Hematopoietic multipotent progenitor cell (in vitro differentiated cells): ENCODE measurements around the gene BPI. TPM values are rescaled to one million over a fixed set of nuclear protein-coding genes. Genes with fewer than 3 reads are reported as not detected.
"Not testable (repeated sequence)": the region's sequence is repeated elsewhere in the genome, so short reads cannot be mapped to it uniquely, and the experiment has no call there.

Experiments
- DNase-seq, 3 donors: peaks; one replicate each; pipeline ENCODE4 v3.0.0-alpha.2; 2011 to 2015; ENCODE audit warnings: low read depth in 2 of 3, low spot score in 2 of 3
- total RNA-seq: library from RNA; depleted of rRNA; stranded (reverse); fragments of >200 nt; gene quantifications from one replicate; pipeline ENCODE4 v1.2.3, GENCODE V29; 2012

Gene BPI
- total RNA-seq, 1 donor: 0.27 TPM

GRCh38 chr20:38354227-38354626, 50.3 kb downstream of the BPI start:
- no peak for DNase-seq

GRCh38 chr20:38355161-38356012, 51.4 kb downstream of the BPI start:
- no peak for DNase-seq

- DNase-seq: no peak
Measured at GRCh38 chr20:38357653-38358207, 53.8 kb downstream of the BPI start.

- no peak for DNase-seq
Measured at GRCh38 chr20:38358556-38358955, 54.6 kb downstream of the BPI start.

- DNase-seq: no peak
Measured at GRCh38 chr20:38363004-38363747, 59.2 kb downstream of the BPI start.

GRCh38 chr20:38369389-38369788, 65.4 kb downstream of the BPI start:
- peak in 2 of 3 donors; percentile 10 to 25 for DNase-seq

GRCh38 chr20:38372806-38373205, 68.8 kb downstream of the BPI start:
- DNase-seq: no peak

- DNase-seq: no peak
Measured at GRCh38 chr20:38373231-38373867, 69.4 kb downstream of the BPI start.

GRCh38 chr20:38373898-38374297, 69.9 kb downstream of the BPI start:
- DNase-seq: no peak

GRCh38 chr20:38377039-38377685, 73.2 kb downstream of the BPI start:
- DNase-seq: no peak

- DNase-seq: not testable (repeated sequence)
Measured at GRCh38 chr20:38377838-38378237, 73.9 kb downstream of the BPI start.

- DNase-seq: no peak
Measured at GRCh38 chr20:38383147-38383546, 79.2 kb downstream of the BPI start.

- DNase-seq: peak in 2 of 3 donors; percentile 3 to 17
Measured at GRCh38 chr20:38386004-38386403, 82.0 kb downstream of the BPI start.

- no peak for DNase-seq
Measured at GRCh38 chr20:38386851-38387250, 82.9 kb downstream of the BPI start.

Other genes starting within 250 kb of the BPI start
- 1.9 TPM for gene TGM2, start 138.9 kb upstream of the BPI start, total RNA-seq
- gene KIAA1755, start 43.4 kb upstream of the BPI start, total RNA-seq: not detected
- not detected for gene LBP, start 42.3 kb downstream of the BPI start, total RNA-seq
- 13.2 TPM for gene SNHG17, start 131.2 kb downstream of the BPI start, total RNA-seq
- gene RALGAPB, start 168.7 kb downstream of the BPI start, total RNA-seq: 23.7 TPM